Activated CD4-positive, alpha-beta T cell treated with anti-CD3 and anti-CD28 coated beads, Interleukin-2, amount 50 U/mL, for 4 hours (primary cell): ENCODE measurements around the gene SF3B1.
A peak's percentile ranks its signal among the peaks of the same experiment; 100 is the strongest.
"Not testable (repeated sequence)": the region's sequence is repeated elsewhere in the genome, so short reads cannot be mapped to it uniquely, and the experiment has no call there.

ENCODE experiments used
- DNase-seq, 2 experiments: peaks; one replicate each; pipeline ENCODE4 v3.0.0-alpha.2; 2020

The SF3B1 gene

GRCh38 chr2:197378086-197378485, 56.7 kb downstream of the SF3B1 start:
- DNase-seq, result no peak

GRCh38 chr2:197377670-197378069, 57.2 kb downstream of the SF3B1 start:
- DNase-seq, result no peak

- no peak for DNase-seq
Observed at GRCh38 chr2:197372592-197372991, 62.2 kb downstream of the SF3B1 start.

GRCh38 chr2:197370664-197371063, 64.2 kb downstream of the SF3B1 start:
- DNase-seq, result not testable (repeated sequence)

- no peak for DNase-seq
Observed at GRCh38 chr2:197369933-197370320, 64.9 kb downstream of the SF3B1 start.

- no peak for DNase-seq
Observed at GRCh38 chr2:197369228-197369932, 65.4 kb downstream of the SF3B1 start.

- no peak for DNase-seq
Observed at GRCh38 chr2:197368412-197368811, 66.4 kb downstream of the SF3B1 start.

GRCh38 chr2:197363998-197364397, 70.8 kb downstream of the SF3B1 start:
- DNase-seq, result no peak

GRCh38 chr2:197360744-197361156, 74.1 kb downstream of the SF3B1 start:
- DNase-seq, result no peak

GRCh38 chr2:197359859-197360258, 75.0 kb downstream of the SF3B1 start:
- DNase-seq, result no peak

GRCh38 chr2:197358931-197359330, 75.9 kb downstream of the SF3B1 start:
- DNase-seq, result no peak

- no peak for DNase-seq
Observed at GRCh38 chr2:197357986-197358385, 76.8 kb downstream of the SF3B1 start.

GRCh38 chr2:197356136-197356535, 78.7 kb downstream of the SF3B1 start:
- peak in 1 of 2 experiments; percentile 7 for DNase-seq

GRCh38 chr2:197354169-197354558, 80.7 kb downstream of the SF3B1 start:
- no peak for DNase-seq

GRCh38 chr2:197353393-197354168, 81.2 kb downstream of the SF3B1 start:
- DNase-seq, result no peak

GRCh38 chr2:197349699-197350098, 85.1 kb downstream of the SF3B1 start:
- DNase-seq, result no peak

GRCh38 chr2:197348721-197349360, 86.0 kb downstream of the SF3B1 start:
- DNase-seq, result no peak

GRCh38 chr2:197345846-197346370, 88.9 kb downstream of the SF3B1 start:
- DNase-seq, result no peak

GRCh38 chr2:197343968-197344367, 90.9 kb downstream of the SF3B1 start:
- not testable (repeated sequence) for DNase-seq

- DNase-seq, result no peak
Observed at GRCh38 chr2:197340591-197340990, 94.2 kb downstream of the SF3B1 start.
